ENCODE measurements around the gene STRIP1. TPM values are rescaled to one million over a fixed set of nuclear protein-coding genes. Genes with fewer than 3 reads are reported as not detected.

Gene STRIP1
- total RNA-seq, 1 donor: 52.2 TPM

DNA sequence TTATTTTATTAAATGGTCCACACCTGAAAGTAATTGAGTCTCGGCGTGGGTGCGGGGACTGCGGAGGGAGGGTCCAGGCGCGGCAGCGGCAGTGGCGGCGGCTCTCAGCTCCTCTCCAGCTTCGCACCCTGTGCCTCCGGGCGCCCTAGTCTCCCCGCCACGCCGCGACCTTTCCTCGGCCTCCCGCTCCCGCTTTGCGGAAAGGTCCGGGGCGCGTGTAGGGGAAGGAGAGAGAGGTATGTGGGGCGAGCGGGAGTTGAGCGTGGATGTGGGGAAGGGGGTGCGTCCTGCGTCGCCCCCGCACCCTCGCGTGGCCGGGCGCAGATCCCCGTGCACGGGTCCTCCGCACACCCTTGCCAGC lies 49.4 kb downstream of the STRIP1 start:
- H3K4me3 ChIP-seq (ENCODE audit: low read depth, low read length): peak overlapping the region; percentile 57
- DNase-seq (ENCODE audit: low read depth): no peak
- TF ChIP-seq, protein P1, sequence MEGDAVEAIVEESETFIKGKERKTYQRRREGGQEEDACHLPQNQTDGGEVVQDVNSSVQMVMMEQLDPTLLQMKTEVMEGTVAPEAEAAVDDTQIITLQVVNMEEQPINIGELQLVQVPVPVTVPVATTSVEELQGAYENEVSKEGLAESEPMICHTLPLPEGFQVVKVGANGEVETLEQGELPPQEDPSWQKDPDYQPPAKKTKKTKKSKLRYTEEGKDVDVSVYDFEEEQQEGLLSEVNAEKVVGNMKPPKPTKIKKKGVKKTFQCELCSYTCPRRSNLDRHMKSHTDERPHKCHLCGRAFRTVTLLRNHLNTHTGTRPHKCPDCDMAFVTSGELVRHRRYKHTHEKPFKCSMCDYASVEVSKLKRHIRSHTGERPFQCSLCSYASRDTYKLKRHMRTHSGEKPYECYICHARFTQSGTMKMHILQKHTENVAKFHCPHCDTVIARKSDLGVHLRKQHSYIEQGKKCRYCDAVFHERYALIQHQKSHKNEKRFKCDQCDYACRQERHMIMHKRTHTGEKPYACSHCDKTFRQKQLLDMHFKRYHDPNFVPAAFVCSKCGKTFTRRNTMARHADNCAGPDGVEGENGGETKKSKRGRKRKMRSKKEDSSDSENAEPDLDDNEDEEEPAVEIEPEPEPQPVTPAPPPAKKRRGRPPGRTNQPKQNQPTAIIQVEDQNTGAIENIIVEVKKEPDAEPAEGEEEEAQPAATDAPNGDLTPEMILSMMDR (IDR thresholded peaks at IDR 0.05; ENCODE audit: insufficient read depth, low read depth, low read length): no peak

DNA sequence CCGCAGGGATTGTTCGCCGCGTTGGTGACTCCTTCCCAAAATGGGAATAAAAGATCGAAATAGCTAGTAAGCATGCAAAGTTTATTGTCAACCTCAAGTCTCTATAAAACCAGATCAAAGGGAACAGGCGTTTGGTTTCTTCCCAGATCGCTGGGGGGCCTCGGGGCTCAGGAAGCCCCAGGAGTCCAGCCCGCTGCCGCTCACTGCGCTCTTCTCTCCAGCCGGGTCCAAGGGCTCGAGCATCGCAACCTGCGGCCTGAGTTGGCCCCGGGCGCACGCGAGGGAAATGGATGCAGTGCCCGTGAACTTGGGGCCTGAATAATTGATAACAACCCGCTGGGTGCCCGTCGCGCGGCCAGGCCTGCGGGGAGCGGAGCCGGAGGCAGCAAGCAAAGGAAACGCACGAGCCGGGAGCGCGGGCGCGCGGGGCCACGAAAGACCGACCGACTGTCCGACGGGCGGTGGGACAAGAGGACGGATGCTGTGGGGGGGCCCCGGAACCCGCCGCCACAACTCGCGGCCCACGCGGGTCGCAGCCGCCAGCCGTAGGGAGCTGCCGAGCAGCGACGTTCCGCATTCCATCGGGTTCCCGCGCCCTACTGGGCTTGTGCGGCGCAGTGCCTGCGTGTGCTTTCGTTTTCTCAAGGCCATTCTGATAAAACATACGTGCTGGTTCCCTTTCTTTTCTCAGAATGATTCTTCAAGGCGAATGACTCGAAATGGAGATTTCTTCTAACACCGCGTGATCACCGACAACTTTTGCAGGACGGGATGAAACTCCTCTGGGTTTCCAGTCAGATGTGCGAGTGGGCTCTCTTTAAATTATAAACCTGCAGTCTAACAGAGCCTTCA lies 50.0 kb downstream of the STRIP1 start:
- peak; percentile 57 for DNase-seq (ENCODE audit: low read depth)
- TF ChIP-seq, protein P1 (IDR thresholded peaks at IDR 0.05; ENCODE audit: insufficient read depth, low read depth, low read length): no peak
- peak overlapping the region; percentile 57 for H3K4me3 ChIP-seq (ENCODE audit: low read depth, low read length)

DNA sequence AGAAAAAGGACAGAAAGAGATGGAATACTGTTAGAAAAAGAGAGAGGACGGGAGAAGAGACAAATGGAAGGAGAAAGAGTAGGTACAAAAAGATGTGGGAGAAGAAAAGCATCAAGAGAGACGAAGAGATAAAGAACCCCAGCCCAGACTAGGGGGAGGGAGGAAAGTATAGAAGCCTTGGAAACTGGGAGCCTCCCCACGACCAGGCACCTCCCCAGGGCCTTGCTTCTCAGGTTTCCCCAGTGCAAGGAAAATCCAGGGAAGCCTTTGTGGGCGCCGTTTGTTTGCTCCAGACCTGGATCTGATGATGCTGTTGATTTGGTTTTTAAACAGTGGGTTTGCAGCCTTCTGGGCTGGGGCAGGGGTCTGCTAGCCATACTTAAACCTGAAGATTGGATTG lies 51.2 kb downstream of the STRIP1 start:
- no peak for DNase-seq (ENCODE audit: low read depth)
- H3K4me3 ChIP-seq (ENCODE audit: low read depth, low read length): no peak overlapping the region
- TF ChIP-seq, protein P1 (IDR thresholded peaks at IDR 0.05; ENCODE audit: insufficient read depth, low read depth, low read length): no peak

DNA sequence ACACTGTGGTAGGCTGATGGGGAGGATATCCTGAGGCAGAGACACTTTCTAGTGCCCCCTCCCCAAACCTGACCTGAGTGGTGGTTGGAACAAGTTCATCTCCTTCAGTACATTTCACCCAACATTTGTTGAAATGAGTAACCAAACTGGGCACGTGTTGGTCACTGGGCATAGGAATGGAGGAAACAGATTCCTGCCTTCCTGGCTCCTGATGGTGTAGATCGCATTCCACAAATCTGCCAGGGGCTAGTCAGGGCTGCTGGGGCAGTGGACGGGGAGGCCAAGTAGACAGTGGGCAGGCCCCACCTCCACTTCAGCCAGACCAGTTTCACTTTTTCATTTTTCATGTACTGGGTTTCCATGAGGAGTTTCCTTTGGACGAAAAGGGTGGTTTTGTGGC lies 52.5 kb downstream of the STRIP1 start:
- TF ChIP-seq, protein P1 (IDR thresholded peaks at IDR 0.05; ENCODE audit: insufficient read depth, low read depth, low read length): no peak
- H3K4me3 ChIP-seq (ENCODE audit: low read depth, low read length): no peak overlapping the region
- DNase-seq (ENCODE audit: low read depth): no peak

DNA sequence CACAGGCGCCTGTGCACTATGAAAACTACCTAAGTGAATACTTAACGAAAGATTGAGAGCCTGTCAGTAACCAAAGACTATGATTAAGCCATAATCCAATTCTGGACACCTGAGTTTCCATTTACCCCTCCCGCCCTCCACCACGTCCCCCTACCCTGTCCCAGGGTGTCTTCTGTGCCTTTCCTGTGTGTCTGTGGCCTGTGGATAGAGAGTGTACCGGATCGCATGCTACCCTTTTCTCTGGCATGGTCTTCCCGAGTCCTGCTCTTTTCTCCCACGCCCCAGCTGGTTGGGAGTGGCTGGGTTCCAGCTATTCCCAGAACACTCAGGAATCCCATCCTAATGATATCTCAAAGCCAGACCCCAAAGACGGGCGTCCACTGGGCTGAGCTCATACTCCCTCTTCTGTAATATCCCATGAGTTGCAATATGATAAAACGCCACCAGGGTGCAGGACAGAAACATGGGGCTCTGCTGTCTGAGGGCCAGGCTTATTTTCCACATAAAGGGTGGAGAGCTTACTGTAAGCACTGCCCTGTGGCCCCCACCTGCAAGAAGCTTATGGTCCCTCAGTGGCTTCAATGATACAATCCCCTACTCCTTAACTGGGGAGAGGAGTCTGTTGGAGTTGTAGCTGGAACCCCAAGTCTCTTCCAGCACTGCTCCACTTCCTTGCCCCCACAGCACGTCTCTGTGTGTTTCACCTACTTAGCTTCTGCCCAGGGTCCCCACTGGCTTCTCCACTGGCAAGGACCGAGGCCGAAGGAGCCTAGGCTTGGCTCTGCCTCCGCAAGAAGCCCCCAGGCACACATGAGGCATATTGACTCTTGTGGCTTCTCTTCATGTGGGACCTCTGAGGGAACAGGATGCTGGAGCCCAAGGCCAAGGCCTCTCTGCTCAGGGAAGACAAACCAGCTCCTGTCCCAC lies 53.7 kb downstream of the STRIP1 start:
- no peak overlapping the region for H3K4me3 ChIP-seq (ENCODE audit: low read depth, low read length)
- peak; percentile 56 for DNase-seq (ENCODE audit: low read depth)
- TF ChIP-seq, protein P1 (IDR thresholded peaks at IDR 0.05; ENCODE audit: insufficient read depth, low read depth, low read length): peak; percentile 71

DNA sequence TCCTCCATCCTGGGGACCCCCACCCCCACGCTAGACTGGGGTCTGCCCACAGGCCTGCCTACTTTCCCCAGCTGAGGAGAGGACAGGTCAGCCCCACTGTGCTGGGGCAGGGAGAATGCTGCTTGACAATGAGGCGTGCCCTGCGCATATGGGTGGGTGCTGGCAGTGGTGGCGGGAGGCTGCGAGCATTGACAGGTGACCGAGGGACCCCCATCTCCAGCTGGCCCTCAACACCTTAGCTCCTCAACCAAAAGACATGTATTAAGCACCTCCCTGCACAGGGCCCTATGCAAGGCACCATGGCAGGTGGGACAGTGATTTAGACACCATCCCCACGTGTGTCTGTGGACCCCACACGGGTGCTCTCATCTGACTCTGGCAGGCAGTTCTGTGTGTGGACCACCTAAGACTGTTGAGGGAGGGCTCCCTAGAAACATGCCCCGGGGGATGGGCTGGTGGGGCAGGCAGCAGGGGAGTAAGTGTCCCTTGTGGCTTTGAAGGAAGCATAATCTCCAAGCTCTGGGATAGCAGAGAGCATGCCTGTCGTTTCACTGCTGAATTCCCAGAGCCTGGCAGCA lies 54.4 kb downstream of the STRIP1 start:
- no peak overlapping the region for H3K4me3 ChIP-seq (ENCODE audit: low read depth, low read length)
- DNase-seq (ENCODE audit: low read depth): no peak
- TF ChIP-seq, protein P1 (IDR thresholded peaks at IDR 0.05; ENCODE audit: insufficient read depth, low read depth, low read length): no peak

Measured in fibroblast of villous mesenchyme (primary cell).